CD4-positive, alpha-beta T cell treated with Interleukin-6 at 100 ng/mL for 8 hours (primary cell): ENCODE measurements around the gene AGXT.

Experiments used
- DNase-seq: peaks from one replicate; pipeline ENCODE4 v3.0.0-alpha.2; 2020; ENCODE audit warnings: mixed read lengths, low spot score

Gene AGXT

GRCh38 chr2:240886678-240887609 is 18.3 kb downstream of the AGXT start:
- DNase-seq, result no peak

GRCh38 chr2:240887631-240888030 is 19.0 kb downstream of the AGXT start:
- DNase-seq, result no peak

- no peak for DNase-seq
Observed at GRCh38 chr2:240888130-240888889, 19.7 kb downstream of the AGXT start.

GRCh38 chr2:240888890-240889573 is 20.4 kb downstream of the AGXT start:
- no peak for DNase-seq

- DNase-seq, result no peak
Observed at GRCh38 chr2:240889601-240890560, 21.3 kb downstream of the AGXT start.

GRCh38 chr2:240890691-240891090 is 22.1 kb downstream of the AGXT start:
- no peak for DNase-seq

- no peak for DNase-seq
Observed at GRCh38 chr2:240891492-240892340, 23.1 kb downstream of the AGXT start.

GRCh38 chr2:240892356-240892755 is 23.7 kb downstream of the AGXT start:
- DNase-seq, result no peak

DNA sequence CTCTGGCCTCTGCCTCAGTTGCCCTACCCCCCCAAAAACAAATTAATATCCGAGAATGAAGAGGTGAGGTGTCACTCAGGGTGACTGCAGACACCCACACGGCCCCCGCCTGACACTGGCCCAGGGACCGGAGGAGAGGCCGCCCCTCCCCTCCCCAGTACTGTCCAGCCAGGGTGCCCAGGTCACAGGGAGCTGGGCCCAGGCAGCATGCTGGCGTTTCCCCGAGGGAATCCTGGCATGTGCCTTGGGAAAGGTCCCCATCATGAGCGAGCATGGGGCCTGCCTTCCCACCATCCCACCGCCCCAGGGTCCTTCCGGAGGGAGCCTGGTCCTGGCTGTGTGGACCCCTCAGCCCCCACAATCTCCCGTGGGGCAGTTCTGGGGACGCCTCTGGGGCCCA is 24.3 kb downstream of the AGXT start:
- DNase-seq, result no peak

DNA sequence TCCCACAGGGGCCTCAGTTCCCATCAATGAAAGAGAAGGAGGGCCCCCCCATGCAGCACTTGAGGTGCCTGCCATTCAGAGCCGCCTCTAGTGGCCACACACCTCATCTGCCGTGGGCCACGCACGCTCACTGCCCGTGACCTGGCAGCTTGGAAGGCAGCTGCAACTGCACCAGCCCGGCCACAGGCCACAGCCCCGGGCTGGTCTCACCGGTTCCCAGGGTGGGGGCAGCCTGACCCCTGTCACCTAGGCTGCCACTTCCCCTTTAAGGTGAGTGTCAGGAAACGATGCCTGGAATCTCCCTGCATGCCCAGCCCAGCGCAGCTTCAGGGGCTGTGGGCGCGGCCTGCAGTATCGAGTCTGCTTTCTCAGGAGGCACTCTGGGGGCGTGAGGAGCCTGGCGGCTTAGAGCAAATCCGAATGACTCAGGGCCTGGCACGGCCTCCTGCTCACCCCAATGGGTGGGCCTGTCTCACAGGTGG is 24.8 kb downstream of the AGXT start:
- DNase-seq, result no peak

GRCh38 chr2:240894006-240894405 is 25.4 kb downstream of the AGXT start:
- DNase-seq, result no peak

- DNase-seq, result no peak
Observed at GRCh38 chr2:240894836-240895558, 26.4 kb downstream of the AGXT start.

DNA sequence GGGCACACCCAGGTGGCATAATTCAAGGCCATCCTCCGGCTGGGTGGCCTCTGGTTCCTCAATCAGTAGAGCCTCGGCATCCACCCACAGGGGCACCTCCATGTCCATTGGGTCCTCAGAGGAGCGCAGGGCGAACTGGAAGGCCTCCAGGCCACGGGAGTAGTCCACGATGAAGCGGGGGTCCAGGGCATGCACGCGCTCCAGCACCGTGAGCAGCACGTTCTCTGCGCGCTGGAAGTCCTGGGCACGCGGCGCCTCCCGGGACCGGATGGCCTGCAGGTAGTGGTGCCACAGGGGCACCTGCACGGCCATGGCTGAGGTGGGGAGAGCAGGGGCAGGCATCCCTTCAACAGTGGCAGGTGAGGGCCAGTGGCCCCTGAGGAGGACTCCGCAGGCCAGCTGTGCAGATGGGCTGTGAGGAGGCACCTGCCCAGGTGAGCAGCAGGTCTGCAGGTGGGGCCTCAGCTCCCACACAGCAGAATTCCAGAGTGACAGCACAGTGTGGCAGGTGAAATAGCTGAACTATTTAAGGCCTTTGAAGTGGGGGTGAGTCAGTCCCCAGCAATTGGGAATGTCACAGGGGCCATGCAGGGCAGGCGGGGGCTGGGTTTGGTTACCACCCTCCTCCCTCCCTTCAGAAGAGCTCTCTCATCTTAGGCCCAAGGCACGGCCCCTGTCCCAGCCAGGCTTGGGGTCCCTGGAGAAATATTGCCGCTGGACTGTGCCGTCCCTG is 27.2 kb downstream of the AGXT start, which contains the start of gene MAB21L4:
MAB21L4 (minus strand) TSS at position 501 of the 733 bp plus-strand sequence; CDS start at position 342, 159 bp downstream.
- no peak for DNase-seq

DNA sequence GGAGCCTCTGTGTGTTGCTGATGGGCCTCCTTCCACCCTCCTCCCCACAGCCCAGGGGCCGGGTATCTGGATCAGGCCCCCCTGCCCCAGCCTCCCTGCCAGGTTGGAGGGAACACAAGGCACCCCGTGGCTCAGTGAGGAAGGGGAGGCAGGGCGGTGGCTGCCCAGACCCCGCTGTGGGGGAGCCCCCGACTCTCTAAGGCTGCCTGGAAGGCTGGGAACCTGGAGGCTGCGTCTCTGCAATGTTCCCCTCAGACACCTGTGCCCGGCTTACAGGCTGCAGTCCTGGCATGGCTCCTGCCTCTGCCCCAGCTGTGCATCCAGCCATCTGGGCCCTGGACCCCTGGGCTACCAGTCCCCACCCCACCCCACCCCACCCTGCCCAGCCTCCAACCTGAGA is 27.8 kb downstream of the AGXT start:
- DNase-seq, result no peak

GRCh38 chr2:240896871-240897692 is 28.5 kb downstream of the AGXT start:
- no peak for DNase-seq

DNA sequence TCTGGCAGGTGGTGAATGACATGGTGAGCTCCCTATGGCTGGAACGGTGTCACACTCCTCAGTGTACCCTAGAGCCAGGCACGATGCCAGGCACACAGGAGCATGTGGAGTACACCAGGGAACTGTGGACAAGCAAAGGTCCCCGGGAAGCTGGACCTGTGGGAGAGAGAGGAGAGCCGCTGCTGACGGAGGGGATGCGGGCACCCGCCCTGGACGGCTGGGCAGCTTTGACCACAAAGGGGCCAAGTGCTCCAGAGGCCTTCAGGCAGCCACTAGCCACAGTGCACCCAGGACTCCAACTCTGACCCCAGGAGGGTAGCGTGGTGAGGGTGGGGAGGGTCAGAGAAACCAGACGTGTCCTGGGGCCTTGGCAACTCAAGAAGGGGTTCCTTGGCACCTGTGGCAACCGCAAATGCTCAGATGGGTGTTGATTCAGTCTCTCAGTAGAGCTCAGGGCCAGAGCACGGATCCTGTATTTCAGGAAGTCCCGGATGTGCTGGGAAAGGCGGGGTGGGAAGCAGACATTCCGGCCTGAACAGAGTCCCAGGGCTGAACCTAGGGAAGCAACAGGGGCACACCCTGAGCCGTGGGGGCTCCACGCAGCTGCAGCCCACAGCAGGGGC is 29.6 kb downstream of the AGXT start:
- no peak for DNase-seq

- no peak for DNase-seq
Observed at GRCh38 chr2:240898731-240899467, 30.3 kb downstream of the AGXT start.
